PC-3 (cell line): ENCODE results near the gene SYNE1. TPM values are rescaled to one million over a fixed set of nuclear protein-coding genes. Genes with fewer than 3 reads are reported as not detected.

Experiments used
- ATAC-seq: fragments of 200-7000 bp; cut with Tn5 transposase; 2 replicates; pipeline ENCODE4 v1.9.1; 2020; ENCODE audit warnings: mild to moderate bottlenecking, moderate library complexity
- BruUV-seq: library from RNA; stranded (reverse); fragments of 400-500 nt; replicated peaks from 2 replicates; lab custom pipeline; 2021; lab: Mats Ljungman, UMichigan
- CTCF ChIA-PET: fragments of 300-600 bp; sonication (Branson Sonifier 250); formaldehyde crosslinking; loops from one replicate; lab custom pipeline; 2022; ENCODE audit warnings: antibody characterized with exemption; lab: Charles Lee
- POLR2A ChIA-PET: fragments of 300-600 bp; sonication (Branson Sonifier 250); formaldehyde crosslinking; loops from one replicate; lab custom pipeline; 2022; ENCODE audit warnings: antibody characterized with exemption; ENCODE audit not compliant: unreplicated experiment; lab: Charles Lee
- DNase-seq: peaks from one replicate; pipeline ENCODE4 v3.0.0-alpha.2; 2015
- H2AFZ ChIP-seq: fragments of 300-600 bp; sonication (generic); 2 replicates; pipeline ENCODE4 v1.6.0; 2016; ENCODE audit warnings: antibody characterized with exemption, low read length
- H3F3A ChIP-seq: fragments of 300-600 bp; sonication (generic); one replicate; pipeline ENCODE4 v1.6.0; 2017; ENCODE audit warnings: antibody characterized with exemption, low read length, control low read depth, mild to moderate bottlenecking; ENCODE audit not compliant: unreplicated experiment
- H3K27ac ChIP-seq: fragments of 300-600 bp; sonication (generic); 2 replicates; pipeline ENCODE4 v1.5.1; 2016; ENCODE audit warnings: mild to moderate bottlenecking, low read length
- H3K27me3 ChIP-seq: fragments of 300-600 bp; sonication (generic); 2 replicates; pipeline ENCODE4 v1.6.1; 2016; ENCODE audit warnings: low read length, mixed read lengths
- H3K36me3 ChIP-seq: fragments of 300-600 bp; sonication (generic); 2 replicates; pipeline ENCODE4 v1.6.1; 2016; ENCODE audit warnings: low read depth, mixed run types, low read length, mixed read lengths
- H3K4me1 ChIP-seq: fragments of 300-600 bp; sonication (generic); 2 replicates; pipeline ENCODE4 v1.5.1; 2016; ENCODE audit warnings: low read length; ENCODE audit not compliant: insufficient read depth
- H3K4me2 ChIP-seq: fragments of 300-600 bp; sonication (generic); 2 replicates; pipeline ENCODE4 v1.6.0; 2016; ENCODE audit warnings: low read length
- H3K4me3 ChIP-seq: fragments of 300-600 bp; sonication (generic); 2 replicates; pipeline ENCODE4 v1.5.1; 2016; ENCODE audit warnings: mild to moderate bottlenecking, low read length, mixed read lengths
- H3K79me2 ChIP-seq: fragments of 300-600 bp; sonication (generic); 2 replicates; pipeline ENCODE4 v1.6.1; 2017; ENCODE audit warnings: low read length, mixed read lengths
- H3K9ac ChIP-seq: fragments of 300-600 bp; sonication (generic); 2 replicates; pipeline ENCODE4 v1.6.0; 2016; ENCODE audit warnings: mild to moderate bottlenecking, low read length
- H3K9me2 ChIP-seq: fragments of 300-600 bp; sonication (generic); replicated peaks from 2 replicates; pipeline ENCODE4 v1.6.1; 2016; ENCODE audit warnings: mixed run types, low read length, mixed read lengths
- H3K9me3 ChIP-seq: fragments of 300-600 bp; sonication (generic); 2 replicates; pipeline ENCODE4 v1.6.1; 2016; ENCODE audit warnings: low read length, mixed read lengths
- H4K20me1 ChIP-seq: fragments of 300-600 bp; sonication (generic); 2 replicates; pipeline ENCODE4 v1.6.1; 2016; ENCODE audit warnings: low read length, mixed read lengths
- CTCF ChIP-seq: fragments of 300-600 bp; sonication (generic); conservative IDR thresholded peaks from 2 replicates; pipeline ENCODE4 v1.5.1; 2017; ENCODE audit warnings: antibody characterized with exemption, low read depth, mild to moderate bottlenecking, low read length
- EZH2 ChIP-seq: fragments of 300-600 bp; sonication (generic); IDR thresholded peaks from one replicate; pipeline ENCODE4 v1.6.1; 2017; ENCODE audit warnings: antibody characterized with exemption, mild to moderate bottlenecking, low read length; ENCODE audit not compliant: unreplicated experiment
- EZH2phosphoT487 ChIP-seq: fragments of 300-600 bp; sonication (generic); IDR thresholded peaks from 2 replicates; pipeline ENCODE4 v1.6.1; 2018; ENCODE audit warnings: mild to moderate bottlenecking, antibody characterized with exemption, low read length, borderline replicate concordance
- intact Hi-C: fragments of 100-400 bp; cut with micrococcal nuclease; formaldehyde crosslinking; loops from 2 replicates; pipeline ENCODE4 v1.9.0; 2023
- total RNA-seq: library from RNA; depleted of rRNA; stranded (reverse); fragments of >200 nt; gene quantifications from 2 replicates; pipeline ENCODE4 v1.2.3, GENCODE V29; 2014

SYNE1 gene
- total RNA-seq, 1 experiment from 2014 or later, result 16.7 TPM

DNA sequence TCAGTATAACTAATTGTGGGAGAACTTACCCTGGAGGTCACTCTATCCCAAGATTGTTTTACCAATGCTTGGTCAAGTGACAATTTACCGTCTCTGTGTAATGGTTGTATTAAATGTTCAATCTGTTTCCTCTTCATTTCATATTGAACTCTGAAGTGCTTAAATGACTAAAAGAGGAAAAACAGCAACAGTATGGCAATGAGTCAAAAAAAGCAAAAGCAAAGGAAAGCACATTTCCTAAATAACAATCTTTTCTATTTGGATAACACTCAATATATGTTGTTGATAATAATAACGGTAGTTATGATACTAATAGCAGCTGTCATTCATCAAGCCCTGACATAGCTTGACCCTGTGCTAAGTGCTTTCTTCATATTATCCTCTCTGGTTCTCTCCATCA lies 152.4 kb downstream of the SYNE1 start:
- ATAC-seq (no peak), DNase-seq (no peak)
- no peaks in the 10 kb centered on the region for H3K4me1 ChIP-seq
- no peaks in the 10 kb centered on the region for H3K27me3 ChIP-seq
- no peak overlapping the region for H3K9ac ChIP-seq
- no peaks in the 10 kb centered on the region for H3K79me2 ChIP-seq
- no peak overlapping the region for H3K4me2 ChIP-seq
- intact Hi-C loops, result loop anchor here (2.0 to 5.0 kb wide), 2 partner anchors 67 to 186 kb away; no protein-coding TSS in a partner anchor
- H4K20me1 ChIP-seq, result no peaks in the 10 kb centered on the region
- H3K36me3 ChIP-seq, result no peaks in the 10 kb centered on the region
- TF ChIP-seq EZH2 (no peak), CTCF (no peak), EZH2phosphoT487 (no peak)
- H3K27ac ChIP-seq, result no peak overlapping the region
- H3K4me3 ChIP-seq, result no peak overlapping the region
- POLR2A ChIA-PET, result no interaction called here
- H3F3A ChIP-seq, result no peaks in the 10 kb centered on the region
- H3K9me3 ChIP-seq, result no peaks in the 10 kb centered on the region
- CTCF ChIA-PET, result no interaction called here
- no peaks in the 10 kb centered on the region for H3K9me2 ChIP-seq
- no TSS peak for BruUV-seq
- no peak overlapping the region for H2AFZ ChIP-seq

DNA sequence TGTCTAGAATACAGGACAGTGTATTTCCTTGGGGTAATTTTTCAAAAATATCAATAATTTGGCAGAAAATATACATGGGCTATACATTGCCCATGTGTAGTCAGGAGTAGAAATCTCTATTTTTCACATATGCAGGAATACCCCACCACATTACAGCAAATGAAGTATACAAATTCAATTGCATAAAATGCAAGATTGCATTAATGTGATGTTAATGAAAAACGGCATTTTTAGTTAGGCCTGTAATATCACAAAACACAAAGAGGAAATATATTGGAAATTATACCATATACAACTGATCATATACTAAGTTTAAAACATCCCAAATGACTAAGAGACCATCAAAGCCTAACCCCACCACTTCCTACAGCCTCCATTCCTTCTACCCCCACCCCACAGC lies 154.9 kb downstream of the SYNE1 start:
- Histone ChIP-seq H3K9ac (no peak overlapping the region), H3K9me2 (no peaks in the 10 kb centered on the region), H3K4me1 (no peaks in the 10 kb centered on the region), H3K4me3 (no peak overlapping the region), H4K20me1 (no peaks in the 10 kb centered on the region), H3K36me3 (no peaks in the 10 kb centered on the region), H3K79me2 (no peaks in the 10 kb centered on the region), H3K4me2 (no peak overlapping the region), H3K27ac (no peak overlapping the region), H3K9me3 (no peaks in the 10 kb centered on the region), H3K27me3 (no peaks in the 10 kb centered on the region), H2AFZ (no peak overlapping the region), H3F3A (no peaks in the 10 kb centered on the region)
- TF ChIP-seq EZH2, result no peak
- TF ChIP-seq EZH2phosphoT487, result no peak
- TF ChIP-seq CTCF, result no peak
- intact Hi-C loops, result no loop called here
- ChIA-PET POLR2A (no interaction called here), CTCF (no interaction called here)
- ATAC-seq, result no peak
- BruUV-seq, result no TSS peak
- DNase-seq, result no peak

DNA sequence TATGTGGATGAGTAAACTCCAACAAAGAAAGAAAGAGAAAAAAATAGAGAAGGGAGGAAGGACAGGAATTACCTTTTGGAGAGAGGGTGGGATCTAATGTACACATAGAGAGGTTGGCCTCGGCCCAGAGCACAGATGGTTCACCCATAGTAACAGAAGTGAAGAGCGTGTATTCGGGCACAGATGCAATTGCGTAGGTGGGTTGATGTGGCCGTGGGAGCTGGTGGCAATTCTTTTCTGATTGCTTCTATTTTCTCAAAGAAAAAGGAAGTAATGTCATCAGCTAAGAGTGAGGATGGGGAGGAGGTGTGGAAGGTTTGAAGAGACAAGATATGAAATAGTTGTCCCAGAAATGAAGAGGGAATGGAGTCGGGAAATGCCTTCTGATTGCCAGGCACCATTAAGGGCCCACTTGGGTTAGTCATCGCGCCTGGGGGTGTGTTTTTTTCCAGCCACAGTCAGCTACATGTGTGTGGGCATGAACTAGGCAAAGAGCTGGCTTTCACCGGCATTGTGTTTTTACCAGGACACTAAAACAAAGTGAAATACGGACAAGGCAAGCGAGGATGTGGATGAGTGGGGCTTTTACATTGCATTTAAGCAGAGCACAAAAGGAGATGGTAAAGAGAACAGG lies 158.7 kb downstream of the SYNE1 start:
- DNase-seq, result no peak
- Histone ChIP-seq H3K27ac (no peak overlapping the region), H2AFZ (no peak overlapping the region), H3F3A (no peaks in the 10 kb centered on the region), H4K20me1 (no peaks in the 10 kb centered on the region), H3K36me3 (no peaks in the 10 kb centered on the region), H3K4me2 (no peak overlapping the region), H3K27me3 (no peaks in the 10 kb centered on the region), H3K9ac (no peak overlapping the region), H3K9me2 (no peaks in the 10 kb centered on the region), H3K4me3 (no peak overlapping the region), H3K4me1 (no peaks in the 10 kb centered on the region), H3K79me2 (no peaks in the 10 kb centered on the region), H3K9me3 (no peaks in the 10 kb centered on the region)
- BruUV-seq, result no TSS peak
- CTCF ChIA-PET, result no interaction called here
- TF ChIP-seq CTCF (no peak), EZH2phosphoT487 (no peak)
- POLR2A ChIA-PET, result interaction anchor here (0.8 kb wide), 1 partner anchor 165 kb away, joined by 3 read pairs; no protein-coding TSS in a partner anchor
- intact Hi-C loops, result no loop called here
- ATAC-seq, result no peak
